Calu3 (cell line): ENCODE measurements around the gene CHD9. TPM values are rescaled to one million over a fixed set of nuclear protein-coding genes. Genes with fewer than 3 reads are reported as not detected.
"Not testable (repeated sequence)": the region's sequence is repeated elsewhere in the genome, so short reads cannot be mapped to it uniquely, and the experiment has no call there.

Experiments used
- BruUV-seq: library from RNA; stranded (reverse); fragments of 400-500 nt; replicated peaks from 2 replicates; lab custom pipeline; 2021; lab: Mats Ljungman, UMichigan
- CTCF ChIA-PET: fragments of 300-600 bp; sonication (Branson Sonifier 250); formaldehyde crosslinking; loops from one replicate; lab custom pipeline; 2022; ENCODE audit warnings: antibody characterized with exemption; lab: Charles Lee
- DNase-seq: peaks from one replicate; pipeline ENCODE4 v3.0.0; 2022
- H3K27ac Mint-ChIP-seq: one replicate; pipeline ENCODE4 v1.8.0; 2022; ENCODE audit warnings: mixed read lengths; ENCODE audit not compliant: unreplicated experiment
- H3K27me3 Mint-ChIP-seq: one replicate; pipeline ENCODE4 v1.8.0; 2022; ENCODE audit warnings: mixed read lengths; ENCODE audit not compliant: unreplicated experiment
- H3K36me3 Mint-ChIP-seq: one replicate; pipeline ENCODE4 v1.8.0; 2022; ENCODE audit warnings: mild to moderate bottlenecking, moderate library complexity, mixed read lengths; ENCODE audit not compliant: insufficient read depth, unreplicated experiment
- H3K4me1 Mint-ChIP-seq: one replicate; pipeline ENCODE4 v1.8.0; 2022; ENCODE audit warnings: mild to moderate bottlenecking, low read depth, mixed read lengths; ENCODE audit not compliant: unreplicated experiment
- H3K4me3 Mint-ChIP-seq: one replicate; pipeline ENCODE4 v1.8.0; 2022; ENCODE audit warnings: mild to moderate bottlenecking, low read depth, moderate library complexity, mixed read lengths; ENCODE audit not compliant: unreplicated experiment
- H3K9me3 Mint-ChIP-seq: one replicate; pipeline ENCODE4 v1.8.0; 2022; ENCODE audit warnings: low read depth, mixed read lengths; ENCODE audit not compliant: unreplicated experiment
- CTCF ChIP-seq: fragments of 200-600 bp; IDR thresholded peaks from one replicate; pipeline ENCODE4 v1.8.0; 2022; ENCODE audit warnings: antibody characterized with exemption; ENCODE audit not compliant: unreplicated experiment
- intact Hi-C: fragments of 100-400 bp; cut with micrococcal nuclease; formaldehyde crosslinking; loops from one replicate; pipeline ENCODE4 v1.10.0; 2022; ENCODE audit not compliant: unreplicated experiment
- total RNA-seq: library from RNA; stranded (reverse); gene quantifications from 2 replicates; pipeline ENCODE4 v1.2.3, GENCODE V29; 2022

CHD9 gene
- total RNA-seq, 1 experiment from 2014 or later, result 69.5 TPM

- H3K27ac Mint-ChIP-seq, result peak overlapping the region; percentile 2
- intact Hi-C loops, result no loop called here
These were observed 9.2 kb upstream of the CHD9 start for GRCh38 chr16:53045341-53046220.

GRCh38 chr16:53047515-53047914 is 7.3 kb upstream of the CHD9 start:
- peaks cover 51% of the 10 kb centered on the region for H3K4me1 Mint-ChIP-seq
- CTCF ChIA-PET, DNase-seq, H3K9me3 Mint-ChIP-seq, intact Hi-C loops, BruUV-seq, H3K27me3 Mint-ChIP-seq, H3K4me3 Mint-ChIP-seq: not testable (repeated sequence)
- peak overlapping the region; percentile 66 for H3K27ac Mint-ChIP-seq
- H3K36me3 Mint-ChIP-seq, result peaks cover 13% of the 10 kb centered on the region

More at GRCh38 chr16:53045341-53046220, 9.2 kb upstream of the CHD9 start:
- peak; percentile 14 for DNase-seq
- no peak for TF ChIP-seq CTCF
- Mint-ChIP-seq H3K36me3 (peaks cover 10% of the 10 kb centered on the region), H3K9me3 (peaks cover 3% of the 10 kb centered on the region), H3K4me1 (peaks cover 56% of the 10 kb centered on the region), H3K27me3 (no peaks in the 10 kb centered on the region), H3K4me3 (no peak overlapping the region)
- BruUV-seq, result no TSS peak
- CTCF ChIA-PET, result interaction anchor here (1.1 kb wide), 1 partner anchor 54 kb away, joined by 3 read pairs; no protein-coding TSS in a partner anchor

DNA sequence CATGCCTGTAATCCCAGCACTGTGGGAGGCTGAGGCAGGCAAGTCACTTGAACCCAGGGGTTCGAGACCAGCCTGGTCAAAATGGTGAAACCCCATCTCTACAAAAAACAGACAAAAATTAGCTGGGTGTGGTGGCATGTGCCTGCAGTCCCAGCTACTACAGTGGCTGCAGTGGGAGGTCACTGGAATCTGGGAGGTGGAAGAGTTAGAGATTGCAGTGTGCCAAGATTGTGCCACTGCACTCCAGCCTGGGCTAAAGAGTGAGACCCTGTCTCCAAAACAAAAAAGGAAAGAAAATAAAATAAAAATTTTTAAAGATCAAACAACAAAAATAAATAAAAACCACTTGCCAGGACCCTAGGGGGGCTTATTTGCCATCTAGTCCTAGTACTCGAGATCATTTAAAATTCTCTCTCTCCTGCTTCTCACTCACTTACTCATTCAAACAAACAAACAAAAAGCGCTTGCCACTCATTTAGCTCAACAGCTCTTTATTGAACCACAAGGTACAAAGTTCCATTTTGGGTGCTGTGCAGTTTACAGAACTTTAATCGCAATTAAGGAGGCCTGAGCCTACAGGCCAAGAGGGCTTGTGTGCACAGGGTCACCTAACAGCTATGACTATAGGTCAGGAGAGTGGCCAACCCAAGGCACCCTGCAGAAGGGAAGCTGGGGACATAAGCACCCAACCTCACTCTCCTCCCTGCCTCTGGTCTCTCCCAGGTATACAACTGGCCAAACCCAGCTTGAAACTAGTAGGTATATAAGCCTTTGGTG is 6.5 kb upstream of the CHD9 start:
- DNase-seq, result no peak
- CTCF ChIA-PET, result interaction anchor here (0.7 to 1.1 kb wide), 2 partner anchors 10 to 136 kb away, joined by 3 read pairs; no protein-coding TSS in a partner anchor
- TF ChIP-seq CTCF, result no peak
- H3K36me3 Mint-ChIP-seq, result peaks cover 21% of the 10 kb centered on the region
- intact Hi-C loops, result no loop called here
- peak overlapping the region; percentile 66 for H3K27ac Mint-ChIP-seq
- BruUV-seq, result no TSS peak
- H3K4me1 Mint-ChIP-seq, result peaks cover 51% of the 10 kb centered on the region
- no peaks in the 10 kb centered on the region for H3K9me3 Mint-ChIP-seq
- H3K27me3 Mint-ChIP-seq, result no peaks in the 10 kb centered on the region
- H3K4me3 Mint-ChIP-seq, result no peak overlapping the region

- BruUV-seq, DNase-seq, H3K9me3 Mint-ChIP-seq, H3K27ac Mint-ChIP-seq, H3K4me3 Mint-ChIP-seq, H3K27me3 Mint-ChIP-seq, CTCF ChIA-PET: not testable (repeated sequence)
- peaks cover 32% of the 10 kb centered on the region for H3K36me3 Mint-ChIP-seq
- peaks cover 36% of the 10 kb centered on the region for H3K4me1 Mint-ChIP-seq
- intact Hi-C loops, result loop anchor here (5.0 kb wide), 1 partner anchor 451 kb away; the partner anchor contains the start of gene AKTIP
These were observed 3.5 kb upstream of the CHD9 start for GRCh38 chr16:53051255-53051654.
